Uterus (tissue), 2 donors: Measurements from ENCODE around the gene MRPL48.

Source experiments
- POLR2A ChIP-seq, 2 donors: fragments of 450-650 bp; IDR thresholded peaks; one replicate each; pipeline ENCODE4 v1.6.1; 2016; ENCODE audit warnings: antibody characterized with exemption in 2 of 2, mild to moderate bottlenecking in 1 of 2, moderate library complexity in 1 of 2
- TF ChIP-seq, protein P1 (sequence below), 4 experiments: fragments of 200-600 bp in 2 of 4; fragments of 450-650 bp in 2 of 4; sonication (generic) in 2 of 4; IDR thresholded peaks; one replicate each; pipeline ENCODE4 v1.5.1; 2016 to 2019; ENCODE audit warnings: antibody characterized with exemption in 4 of 4, mild to moderate bottlenecking in 2 of 4, moderate library complexity in 1 of 4

DNA sequence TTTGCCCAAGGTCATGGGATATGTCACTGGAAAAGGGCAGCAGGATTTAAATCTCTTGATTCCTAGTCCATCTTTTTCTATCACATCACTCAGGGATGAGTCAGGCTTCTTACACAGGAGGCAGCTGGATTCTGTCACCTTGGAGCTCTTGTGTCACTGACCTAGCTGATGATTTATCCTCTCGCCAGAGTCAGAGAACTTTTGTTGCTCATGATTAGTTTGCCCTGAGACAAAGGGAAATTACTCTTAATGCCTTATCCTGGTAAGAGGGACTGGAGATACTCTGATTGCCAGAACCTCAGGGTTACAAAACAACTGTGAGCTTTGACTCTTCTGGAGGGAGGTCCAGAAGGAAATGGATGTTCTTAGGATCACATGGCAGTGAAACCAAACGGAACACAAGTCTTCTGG is 78.9 kb downstream of the MRPL48 start:
- TF ChIP-seq, protein P1, sequence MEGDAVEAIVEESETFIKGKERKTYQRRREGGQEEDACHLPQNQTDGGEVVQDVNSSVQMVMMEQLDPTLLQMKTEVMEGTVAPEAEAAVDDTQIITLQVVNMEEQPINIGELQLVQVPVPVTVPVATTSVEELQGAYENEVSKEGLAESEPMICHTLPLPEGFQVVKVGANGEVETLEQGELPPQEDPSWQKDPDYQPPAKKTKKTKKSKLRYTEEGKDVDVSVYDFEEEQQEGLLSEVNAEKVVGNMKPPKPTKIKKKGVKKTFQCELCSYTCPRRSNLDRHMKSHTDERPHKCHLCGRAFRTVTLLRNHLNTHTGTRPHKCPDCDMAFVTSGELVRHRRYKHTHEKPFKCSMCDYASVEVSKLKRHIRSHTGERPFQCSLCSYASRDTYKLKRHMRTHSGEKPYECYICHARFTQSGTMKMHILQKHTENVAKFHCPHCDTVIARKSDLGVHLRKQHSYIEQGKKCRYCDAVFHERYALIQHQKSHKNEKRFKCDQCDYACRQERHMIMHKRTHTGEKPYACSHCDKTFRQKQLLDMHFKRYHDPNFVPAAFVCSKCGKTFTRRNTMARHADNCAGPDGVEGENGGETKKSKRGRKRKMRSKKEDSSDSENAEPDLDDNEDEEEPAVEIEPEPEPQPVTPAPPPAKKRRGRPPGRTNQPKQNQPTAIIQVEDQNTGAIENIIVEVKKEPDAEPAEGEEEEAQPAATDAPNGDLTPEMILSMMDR (IDR thresholded peaks at IDR 0.05) = no peak
- TF ChIP-seq POLR2A (IDR thresholded peaks at IDR 0.05) = no peak
